KMS-11 (cell line): ENCODE data around the gene NUP37.

ENCODE experiments used
- H2AFZ ChIP-seq: fragments of 200-600 bp; sonication (generic); 2 replicates; pipeline ENCODE4 v1.6.1; 2016; ENCODE audit warnings: antibody characterized with exemption, mixed run types, low read depth
- H3K27ac ChIP-seq: fragments of 200-600 bp; sonication (generic); 2 replicates; pipeline ENCODE4 v1.6.1; 2016; ENCODE audit warnings: mild to moderate bottlenecking, mixed run types
- H3K27me3 ChIP-seq: fragments of 200-600 bp; sonication (generic); 2 replicates; pipeline ENCODE4 v1.6.1; 2017; ENCODE audit warnings: mild to moderate bottlenecking, low read depth, mixed run types, moderate library complexity; ENCODE audit not compliant: insufficient read depth
- H3K36me3 ChIP-seq: fragments of 200-600 bp; sonication (generic); 2 replicates; pipeline ENCODE4 v1.6.1; 2017; ENCODE audit warnings: mild to moderate bottlenecking, mixed run types; ENCODE audit not compliant: insufficient read depth
- H3K4me1 ChIP-seq: fragments of 200-600 bp; sonication (generic); 2 replicates; pipeline ENCODE4 v1.6.1; 2016; ENCODE audit warnings: mild to moderate bottlenecking, low read depth, mixed run types; ENCODE audit not compliant: poor library complexity, severe bottlenecking
- H3K4me2 ChIP-seq: fragments of 200-600 bp; sonication (generic); 2 replicates; pipeline ENCODE4 v1.7.0; 2016; ENCODE audit warnings: mild to moderate bottlenecking, mixed run types
- H3K4me3 ChIP-seq: fragments of 200-600 bp; sonication (generic); IDR thresholded peaks from 2 replicates; pipeline ENCODE4 v1.6.1; 2017; ENCODE audit warnings: low read depth, low read length, mixed read lengths; ENCODE audit not compliant: insufficient read depth
- H3K79me2 ChIP-seq: fragments of 200-600 bp; sonication (generic); 2 replicates; pipeline ENCODE4 v1.6.1; 2016; ENCODE audit warnings: low read depth, mixed run types; ENCODE audit not compliant: insufficient read depth
- H3K9ac ChIP-seq: fragments of 200-600 bp; sonication (generic); 2 replicates; pipeline ENCODE4 v1.6.1; 2016; ENCODE audit warnings: mild to moderate bottlenecking, mixed run types
- H4K20me1 ChIP-seq: fragments of 200-600 bp; sonication (generic); 2 replicates; pipeline ENCODE4 v1.6.1; 2016; ENCODE audit warnings: mild to moderate bottlenecking, mixed run types; ENCODE audit not compliant: insufficient read depth
- CTCF ChIP-seq: fragments of 200-600 bp; sonication (generic); conservative IDR thresholded peaks from 2 replicates; pipeline ENCODE4 v1.6.1; 2017; ENCODE audit warnings: low read depth, mild to moderate bottlenecking, antibody characterized with exemption, low read length, moderate library complexity, mixed read lengths

The NUP37 gene

GRCh38 chr12:102053062-102053349 is 66.9 kb downstream of the NUP37 start:
- Histone ChIP-seq H3K36me3 (no peaks in the 10 kb centered on the region), H4K20me1 (no peaks in the 10 kb centered on the region), H3K27ac (no peak overlapping the region), H3K79me2 (no peaks in the 10 kb centered on the region), H3K9ac (no peak overlapping the region), H3K4me1 (no peaks in the 10 kb centered on the region), H3K27me3 (no peaks in the 10 kb centered on the region), H2AFZ (no peak overlapping the region), H3K4me2 (no peak overlapping the region), H3K4me3 (no peak overlapping the region)
- no peak for TF ChIP-seq CTCF

- no peak overlapping the region for H3K27ac ChIP-seq
- H3K4me1 ChIP-seq = no peaks in the 10 kb centered on the region
- TF ChIP-seq CTCF = no peak
- H3K4me3 ChIP-seq = no peak overlapping the region
- H3K79me2 ChIP-seq = no peaks in the 10 kb centered on the region
- H3K36me3 ChIP-seq = no peaks in the 10 kb centered on the region
- no peaks in the 10 kb centered on the region for H3K27me3 ChIP-seq
- no peak overlapping the region for H2AFZ ChIP-seq
- no peak overlapping the region for H3K9ac ChIP-seq
- no peaks in the 10 kb centered on the region for H4K20me1 ChIP-seq
- H3K4me2 ChIP-seq = no peak overlapping the region
Measured at GRCh38 chr12:102052192-102053061, 67.5 kb downstream of the NUP37 start.

- H3K4me3 ChIP-seq = no peak overlapping the region
Measured at GRCh38 chr12:102051431-102051965, 68.4 kb downstream of the NUP37 start.

GRCh38 chr12:102050660-102051430 is 69.1 kb downstream of the NUP37 start:
- H4K20me1 ChIP-seq = no peaks in the 10 kb centered on the region
- H3K4me3 ChIP-seq = no peak overlapping the region
- H3K4me1 ChIP-seq = no peaks in the 10 kb centered on the region
- H3K27ac ChIP-seq = no peak overlapping the region
- no peak overlapping the region for H2AFZ ChIP-seq
- H3K4me2 ChIP-seq = no peak overlapping the region
- no peak for TF ChIP-seq CTCF
- no peaks in the 10 kb centered on the region for H3K27me3 ChIP-seq
- H3K36me3 ChIP-seq = no peaks in the 10 kb centered on the region
- no peak overlapping the region for H3K9ac ChIP-seq
- H3K79me2 ChIP-seq = no peaks in the 10 kb centered on the region

More at GRCh38 chr12:102051431-102051965, 68.4 kb downstream of the NUP37 start:
- no peak overlapping the region for H2AFZ ChIP-seq
- no peak overlapping the region for H3K27ac ChIP-seq
- H3K4me1 ChIP-seq = no peaks in the 10 kb centered on the region
- no peaks in the 10 kb centered on the region for H4K20me1 ChIP-seq
- no peak overlapping the region for H3K4me2 ChIP-seq
- H3K9ac ChIP-seq = no peak overlapping the region
- no peaks in the 10 kb centered on the region for H3K27me3 ChIP-seq
- no peaks in the 10 kb centered on the region for H3K79me2 ChIP-seq
- H3K36me3 ChIP-seq = no peaks in the 10 kb centered on the region
- TF ChIP-seq CTCF = no peak
